BE2C (cell line): ENCODE results near the gene LLGL2.

Experiments used
- DNase-seq: peaks from one replicate; pipeline ENCODE4 v3.0.0-alpha.2; 2020
- H3K27me3 ChIP-seq: fragments of 250-450 bp; sonication (Bioruptor Pico); 2 replicates; pipeline ENCODE4 v1.5.1; 2020; ENCODE audit warnings: mild to moderate bottlenecking
- H3K36me3 ChIP-seq: fragments of 250-450 bp; sonication (Bioruptor Pico); 2 replicates; pipeline ENCODE4 v1.5.1; 2020; ENCODE audit warnings: mild to moderate bottlenecking
- H3K4me1 ChIP-seq: fragments of 250-450 bp; sonication (Bioruptor Pico); 2 replicates; pipeline ENCODE4 v1.5.1; 2020
- H3K4me3 ChIP-seq: 2 replicates; pipeline ENCODE4 v1.5.1; 2011; ENCODE audit warnings: low read depth, low read length
- H3K9me3 ChIP-seq: fragments of 250-450 bp; sonication (Bioruptor Pico); 2 replicates; pipeline ENCODE4 v1.5.1; 2020
- TF ChIP-seq, protein P1 (sequence below): IDR thresholded peaks from 2 replicates; pipeline ENCODE4 v1.5.1; 2012; ENCODE audit warnings: mild to moderate bottlenecking, low read depth, low read length

LLGL2 gene

GRCh38 chr17:75494326-75494877 is 31.1 kb upstream of the LLGL2 start:
- no peak for DNase-seq
- Histone ChIP-seq H3K36me3 (peaks cover 36% of the 10 kb centered on the region), H3K9me3 (no peaks in the 10 kb centered on the region), H3K4me3 (no peak overlapping the region), H3K4me1 (no peaks in the 10 kb centered on the region), H3K27me3 (no peaks in the 10 kb centered on the region)
- TF ChIP-seq, protein P1, sequence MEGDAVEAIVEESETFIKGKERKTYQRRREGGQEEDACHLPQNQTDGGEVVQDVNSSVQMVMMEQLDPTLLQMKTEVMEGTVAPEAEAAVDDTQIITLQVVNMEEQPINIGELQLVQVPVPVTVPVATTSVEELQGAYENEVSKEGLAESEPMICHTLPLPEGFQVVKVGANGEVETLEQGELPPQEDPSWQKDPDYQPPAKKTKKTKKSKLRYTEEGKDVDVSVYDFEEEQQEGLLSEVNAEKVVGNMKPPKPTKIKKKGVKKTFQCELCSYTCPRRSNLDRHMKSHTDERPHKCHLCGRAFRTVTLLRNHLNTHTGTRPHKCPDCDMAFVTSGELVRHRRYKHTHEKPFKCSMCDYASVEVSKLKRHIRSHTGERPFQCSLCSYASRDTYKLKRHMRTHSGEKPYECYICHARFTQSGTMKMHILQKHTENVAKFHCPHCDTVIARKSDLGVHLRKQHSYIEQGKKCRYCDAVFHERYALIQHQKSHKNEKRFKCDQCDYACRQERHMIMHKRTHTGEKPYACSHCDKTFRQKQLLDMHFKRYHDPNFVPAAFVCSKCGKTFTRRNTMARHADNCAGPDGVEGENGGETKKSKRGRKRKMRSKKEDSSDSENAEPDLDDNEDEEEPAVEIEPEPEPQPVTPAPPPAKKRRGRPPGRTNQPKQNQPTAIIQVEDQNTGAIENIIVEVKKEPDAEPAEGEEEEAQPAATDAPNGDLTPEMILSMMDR: no peak

- H3K4me1 ChIP-seq: no peaks in the 10 kb centered on the region
- no peak overlapping the region for H3K4me3 ChIP-seq
- no peaks in the 10 kb centered on the region for H3K27me3 ChIP-seq
- peaks cover 45% of the 10 kb centered on the region for H3K36me3 ChIP-seq
- TF ChIP-seq, protein P1: no peak
- H3K9me3 ChIP-seq: no peaks in the 10 kb centered on the region
- no peak for DNase-seq
These were observed 29.5 kb upstream of the LLGL2 start for GRCh38 chr17:75496005-75496404.

- peaks cover 47% of the 10 kb centered on the region for H3K36me3 ChIP-seq
- H3K9me3 ChIP-seq: no peaks in the 10 kb centered on the region
- no peaks in the 10 kb centered on the region for H3K4me1 ChIP-seq
- no peak overlapping the region for H3K4me3 ChIP-seq
- no peak for DNase-seq
- no peaks in the 10 kb centered on the region for H3K27me3 ChIP-seq
- TF ChIP-seq, protein P1: no peak
These were observed 27.3 kb upstream of the LLGL2 start for GRCh38 chr17:75498039-75498725.

DNA sequence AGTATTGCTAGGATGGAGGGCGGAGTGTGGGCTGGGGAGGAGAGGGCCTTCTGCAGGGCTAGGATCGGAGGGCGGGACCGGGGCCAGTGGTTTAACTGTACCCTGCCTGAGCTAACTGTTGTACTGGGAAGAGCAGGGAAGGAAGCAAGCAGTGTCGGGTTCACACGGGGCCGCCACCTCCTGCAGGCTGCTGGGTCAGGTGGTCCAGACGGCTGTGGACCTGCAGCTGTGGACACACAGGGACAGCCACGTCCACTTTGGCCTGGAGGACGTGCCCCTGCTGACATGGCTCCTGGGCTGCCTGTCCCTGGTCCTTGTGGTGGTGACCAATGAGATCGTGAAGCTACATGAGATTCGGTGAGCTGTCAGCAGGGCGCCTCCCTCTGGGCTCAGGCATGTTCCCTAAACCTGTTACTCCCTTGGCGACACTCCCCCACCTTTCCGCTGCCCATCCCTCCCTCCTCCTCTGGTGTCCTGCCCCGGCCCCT is 26.7 kb upstream of the LLGL2 start:
- peaks cover 47% of the 10 kb centered on the region for H3K36me3 ChIP-seq
- no peak overlapping the region for H3K4me3 ChIP-seq
- H3K27me3 ChIP-seq: no peaks in the 10 kb centered on the region
- no peaks in the 10 kb centered on the region for H3K9me3 ChIP-seq
- DNase-seq: no peak
- TF ChIP-seq, protein P1: no peak
- no peaks in the 10 kb centered on the region for H3K4me1 ChIP-seq

DNA sequence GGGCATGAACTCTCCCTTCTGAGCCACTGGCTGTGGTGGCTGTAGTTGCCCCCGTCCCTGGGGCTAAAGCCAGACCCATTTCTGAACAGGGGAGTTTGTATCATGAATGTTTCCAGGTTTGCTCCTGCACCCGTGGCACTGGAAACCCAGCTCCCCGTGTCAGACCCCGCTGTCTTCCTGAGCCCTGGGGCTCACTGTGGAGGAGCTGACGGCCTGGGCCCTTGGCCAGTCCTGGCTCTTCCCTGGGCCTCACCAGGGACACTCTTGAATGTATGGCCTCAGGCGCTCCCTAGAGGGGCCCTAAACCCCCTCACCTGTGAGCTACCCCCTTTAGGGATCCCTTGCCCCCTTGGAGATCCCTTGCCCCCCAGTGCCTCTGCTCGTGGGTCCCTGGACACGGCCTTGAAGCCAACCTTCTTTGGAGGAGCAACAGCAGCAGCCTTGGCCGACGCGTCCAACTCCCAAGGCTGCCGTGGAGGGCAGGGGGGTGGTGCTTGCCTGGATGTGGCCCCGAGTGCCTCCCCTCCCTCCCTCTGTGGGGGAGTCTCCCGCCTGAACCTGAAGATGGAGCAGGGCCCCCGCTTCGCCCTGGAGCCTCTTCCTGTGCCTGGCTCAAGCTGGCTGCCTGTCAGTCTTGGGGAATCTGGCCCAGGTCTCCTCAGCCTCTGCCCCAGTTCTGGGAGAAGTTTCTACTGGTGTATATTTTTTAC is 26.0 kb upstream of the LLGL2 start:
- no peaks in the 10 kb centered on the region for H3K9me3 ChIP-seq
- peaks cover 49% of the 10 kb centered on the region for H3K36me3 ChIP-seq
- no peak overlapping the region for H3K4me3 ChIP-seq
- H3K27me3 ChIP-seq: no peaks in the 10 kb centered on the region
- no peaks in the 10 kb centered on the region for H3K4me1 ChIP-seq
- TF ChIP-seq, protein P1: no peak
- no peak for DNase-seq
